ENCODE measurements around the gene CDC45.

The CDC45 gene

GRCh38 chr22:19567157-19568009 lies 87.7 kb downstream of the CDC45 start:
- no peak for DNase-seq

DNA sequence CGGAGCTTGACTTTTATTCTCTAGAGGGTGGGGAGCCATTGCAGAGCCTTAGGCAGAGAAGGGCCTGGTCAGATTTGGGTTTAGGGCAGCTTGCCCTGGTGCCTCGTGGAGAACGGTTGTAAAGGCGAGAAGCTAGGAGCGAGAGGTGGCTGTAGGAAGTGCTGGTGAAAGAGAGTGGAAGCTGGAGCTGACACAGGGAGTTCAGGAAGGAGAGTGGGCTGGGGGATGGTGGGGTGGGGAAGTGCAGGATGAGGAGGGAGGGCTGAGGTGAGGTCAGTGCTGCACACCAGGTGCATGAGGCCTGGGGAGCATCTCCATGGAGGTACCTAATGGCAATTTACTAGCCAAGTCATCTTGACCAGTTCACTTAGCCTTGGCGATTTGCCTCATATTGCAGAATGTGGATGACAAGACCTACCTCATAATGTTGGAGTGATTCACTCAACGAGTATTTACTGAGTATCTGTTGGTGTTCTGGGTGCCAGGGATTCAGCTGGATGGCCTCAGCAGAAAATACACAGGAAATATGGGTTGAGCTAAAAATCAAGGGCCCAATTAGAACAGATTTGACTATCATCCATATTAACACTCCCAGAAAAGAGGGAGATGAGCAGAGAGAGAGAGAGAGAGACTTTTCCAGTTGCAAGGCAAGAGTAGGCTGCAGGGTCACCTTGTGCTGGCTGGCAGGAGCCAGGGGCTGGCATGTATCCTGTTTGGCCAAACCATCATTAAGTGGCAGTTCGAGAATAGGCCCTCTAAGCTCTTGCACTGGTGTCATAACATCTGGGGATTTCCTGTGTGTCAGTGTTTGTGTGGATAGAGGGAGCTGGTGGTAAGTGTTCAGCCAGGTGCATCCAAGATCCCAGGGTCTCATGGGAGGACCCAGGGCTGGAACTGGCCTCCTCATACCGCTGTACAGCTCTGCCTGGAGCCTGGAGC lies 88.9 kb downstream of the CDC45 start:
- DNase-seq, result no peak

GRCh38 chr22:19569276-19569640 lies 89.5 kb downstream of the CDC45 start:
- DNase-seq, result no peak

DNA sequence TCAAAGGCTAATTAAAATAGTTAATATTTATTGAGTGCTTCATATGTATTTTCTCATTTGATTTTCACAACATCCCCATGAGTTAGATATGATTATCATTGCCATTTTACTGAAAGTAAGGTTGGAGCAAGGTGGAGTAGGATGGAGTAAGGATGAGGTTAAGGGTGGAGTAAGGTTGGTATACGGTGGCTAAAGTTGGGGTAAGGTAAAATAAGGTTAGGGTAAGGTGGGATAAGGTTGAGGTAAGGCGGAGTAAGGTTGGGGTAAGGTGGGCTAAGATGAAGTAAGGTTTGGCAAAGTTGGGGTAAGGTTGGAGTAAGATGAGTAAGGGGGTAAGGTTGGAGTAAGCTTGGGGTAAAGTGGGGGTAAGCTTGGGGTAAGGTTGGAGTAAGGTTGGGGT lies 90.3 kb downstream of the CDC45 start:
- no peak for DNase-seq
